HG03108 (cell line): ENCODE data around the gene QRICH1.

ENCODE experiments used
- ATAC-seq: cut with Tn5 transposase; IDR thresholded peaks from one replicate; pipeline ENCODE4 v1.9.1; 2021; ENCODE audit warnings: moderate library complexity; ENCODE audit not compliant: unreplicated experiment

The QRICH1 gene, protein sequence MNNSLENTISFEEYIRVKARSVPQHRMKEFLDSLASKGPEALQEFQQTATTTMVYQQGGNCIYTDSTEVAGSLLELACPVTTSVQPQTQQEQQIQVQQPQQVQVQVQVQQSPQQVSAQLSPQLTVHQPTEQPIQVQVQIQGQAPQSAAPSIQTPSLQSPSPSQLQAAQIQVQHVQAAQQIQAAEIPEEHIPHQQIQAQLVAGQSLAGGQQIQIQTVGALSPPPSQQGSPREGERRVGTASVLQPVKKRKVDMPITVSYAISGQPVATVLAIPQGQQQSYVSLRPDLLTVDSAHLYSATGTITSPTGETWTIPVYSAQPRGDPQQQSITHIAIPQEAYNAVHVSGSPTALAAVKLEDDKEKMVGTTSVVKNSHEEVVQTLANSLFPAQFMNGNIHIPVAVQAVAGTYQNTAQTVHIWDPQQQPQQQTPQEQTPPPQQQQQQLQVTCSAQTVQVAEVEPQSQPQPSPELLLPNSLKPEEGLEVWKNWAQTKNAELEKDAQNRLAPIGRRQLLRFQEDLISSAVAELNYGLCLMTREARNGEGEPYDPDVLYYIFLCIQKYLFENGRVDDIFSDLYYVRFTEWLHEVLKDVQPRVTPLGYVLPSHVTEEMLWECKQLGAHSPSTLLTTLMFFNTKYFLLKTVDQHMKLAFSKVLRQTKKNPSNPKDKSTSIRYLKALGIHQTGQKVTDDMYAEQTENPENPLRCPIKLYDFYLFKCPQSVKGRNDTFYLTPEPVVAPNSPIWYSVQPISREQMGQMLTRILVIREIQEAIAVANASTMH

GRCh38 chr3:49093853-49094767, at the start of gene QRICH1:
Gene QRICH1 (minus strand): TSS chr3:49094071. CDS start chr3:49077017, 17,054 bp downstream.
- ATAC-seq = peak; percentile 73

DNA sequence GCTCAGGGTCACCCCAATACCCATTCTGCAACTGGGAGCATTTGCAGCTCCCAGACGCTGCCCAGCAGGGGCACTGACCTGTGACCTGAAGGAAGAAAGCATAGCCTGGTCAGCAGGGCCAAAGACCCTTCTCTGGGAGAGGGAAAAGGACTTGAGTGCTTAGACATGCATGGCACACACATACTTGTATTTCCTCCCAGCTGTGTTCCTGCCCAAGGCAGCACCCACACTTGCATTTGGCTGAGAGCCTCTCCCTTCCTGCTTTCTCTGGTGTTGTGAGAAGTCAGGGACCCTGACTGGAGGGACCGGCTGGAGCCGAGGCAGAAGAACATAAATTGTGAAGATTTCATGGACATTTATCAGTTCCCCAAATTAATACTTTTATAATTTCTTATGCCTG, 46.2 kb upstream of the QRICH1 start:
- ATAC-seq = no peak

GRCh38 chr3:49135499-49135898, 41.6 kb upstream of the QRICH1 start:
- no peak for ATAC-seq

DNA sequence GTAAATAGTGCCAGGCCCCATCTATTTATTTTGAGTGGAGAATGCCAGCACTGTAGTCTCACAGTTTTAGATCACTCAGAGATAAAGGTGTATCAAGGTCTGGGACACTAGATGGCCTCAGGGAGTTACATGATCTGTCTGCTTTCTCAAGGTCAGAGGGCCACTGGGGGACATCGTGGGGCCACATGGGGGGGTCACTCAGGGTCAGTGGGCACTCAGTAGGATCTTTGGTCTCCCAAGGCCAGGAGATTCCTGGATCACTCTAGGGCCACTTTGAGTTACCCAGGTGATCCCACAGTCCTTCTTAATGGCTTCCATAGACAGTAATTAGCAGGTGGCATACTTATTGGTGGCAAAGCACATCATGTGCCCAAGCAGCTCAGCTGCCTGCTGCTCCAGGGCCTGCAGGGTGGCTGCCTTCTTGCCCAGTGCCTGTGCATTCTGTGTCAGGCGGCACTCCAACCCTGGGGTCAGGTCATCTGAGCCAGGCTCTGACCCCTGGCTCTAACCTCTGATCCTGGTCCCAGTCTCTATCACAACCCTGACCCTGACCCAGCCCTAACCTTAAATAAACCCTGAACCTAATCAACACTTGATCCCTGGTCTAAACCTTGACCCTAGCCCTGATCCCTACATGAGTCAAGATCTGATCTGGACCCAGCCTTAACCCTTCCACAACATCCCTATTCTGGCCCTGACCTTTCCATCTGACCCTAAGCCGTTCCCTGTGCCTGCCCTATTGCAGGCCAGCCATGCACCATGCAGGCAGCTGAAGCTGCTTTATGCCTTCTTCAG, 40.8 kb upstream of the QRICH1 start:
- ATAC-seq = no peak

- ATAC-seq = no peak
Observed at GRCh38 chr3:49133226-49133951, 39.5 kb upstream of the QRICH1 start.

- no peak for ATAC-seq
Observed at GRCh38 chr3:49132437-49133225, 38.8 kb upstream of the QRICH1 start, which contains the start of gene LAMB2. Gene LAMB2 (minus strand): TSS chr3:49133050. CDS start chr3:49132867, 183 bp downstream.

DNA sequence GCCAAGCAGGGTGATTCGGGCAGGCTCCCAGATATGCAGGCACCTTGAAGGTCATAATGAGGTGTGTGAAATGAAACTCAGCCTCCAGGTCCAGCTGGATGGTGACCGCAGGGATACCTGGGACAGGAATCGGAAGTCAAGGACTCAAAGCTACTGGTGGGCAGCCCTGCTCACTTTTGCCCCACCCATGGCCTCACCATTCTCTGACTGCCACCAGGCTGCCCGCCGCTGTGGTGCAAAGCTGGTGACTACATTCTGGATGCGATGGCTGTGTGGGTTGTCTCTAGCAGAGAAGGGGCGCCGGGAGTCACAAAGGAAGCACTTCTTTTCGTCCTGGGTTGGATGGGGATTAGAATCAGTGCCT, 38.2 kb upstream of the QRICH1 start:
- no peak for ATAC-seq

GRCh38 chr3:49131576-49131975, 37.7 kb upstream of the QRICH1 start:
- no peak for ATAC-seq

DNA sequence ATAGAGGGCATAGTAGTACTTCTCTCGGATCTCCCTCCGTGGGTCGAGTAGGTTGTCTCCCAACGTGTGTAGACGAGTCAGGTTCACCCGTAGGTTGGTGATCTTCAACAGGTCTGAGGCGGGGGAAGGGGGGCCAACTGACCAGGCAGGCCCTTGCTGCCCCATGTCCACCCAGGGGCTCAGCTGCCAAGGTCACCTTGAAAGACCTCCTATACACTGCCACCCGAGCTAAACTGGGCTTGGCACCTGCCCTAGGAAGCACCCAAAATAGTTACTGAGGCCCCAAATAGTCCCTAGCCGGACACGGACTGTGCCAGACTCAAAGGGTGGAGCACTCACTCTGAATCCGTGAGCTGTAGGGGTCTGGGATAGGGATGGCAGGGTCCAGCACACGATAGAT, 37.2 kb upstream of the QRICH1 start:
- ATAC-seq = no peak

DNA sequence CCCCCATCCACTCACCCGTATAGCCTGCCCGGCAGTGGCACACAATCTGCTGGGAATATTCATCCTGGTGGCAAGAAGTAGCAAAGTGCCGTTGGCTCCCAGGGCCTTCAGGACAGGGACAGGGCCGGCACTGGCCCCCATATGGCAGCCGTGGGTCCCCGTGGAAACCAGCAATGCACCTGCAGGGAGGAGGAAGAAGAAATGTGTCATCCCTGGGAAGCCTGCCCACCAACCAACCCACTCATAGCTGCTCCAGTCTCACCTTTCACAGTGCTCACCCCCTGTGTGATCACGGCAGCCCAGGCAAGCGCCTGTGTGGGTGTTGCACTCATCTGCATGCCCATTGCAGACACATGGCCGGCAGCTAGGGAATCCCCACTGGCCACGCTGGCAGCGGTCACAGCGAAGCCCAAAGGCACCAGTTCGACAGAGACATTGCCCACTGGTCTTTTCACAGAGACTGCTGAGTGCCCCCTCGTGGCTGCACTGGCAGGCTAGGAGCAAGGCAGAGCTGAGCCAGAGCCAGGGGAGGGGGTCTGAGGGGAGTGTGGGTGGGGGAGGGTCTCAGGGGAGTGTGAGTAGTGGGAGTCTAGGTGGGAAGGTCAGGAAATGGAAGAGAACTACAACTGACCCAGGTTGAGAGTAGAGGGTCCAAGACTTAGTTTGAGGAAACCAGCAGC, 31.3 kb upstream of the QRICH1 start:
- no peak for ATAC-seq

- no peak for ATAC-seq
Observed at GRCh38 chr3:49124203-49124602, 30.3 kb upstream of the QRICH1 start.

GRCh38 chr3:49123687-49124086, 29.8 kb upstream of the QRICH1 start:
- ATAC-seq = no peak

GRCh38 chr3:49122886-49123545, 29.1 kb upstream of the QRICH1 start:
- ATAC-seq = no peak

DNA sequence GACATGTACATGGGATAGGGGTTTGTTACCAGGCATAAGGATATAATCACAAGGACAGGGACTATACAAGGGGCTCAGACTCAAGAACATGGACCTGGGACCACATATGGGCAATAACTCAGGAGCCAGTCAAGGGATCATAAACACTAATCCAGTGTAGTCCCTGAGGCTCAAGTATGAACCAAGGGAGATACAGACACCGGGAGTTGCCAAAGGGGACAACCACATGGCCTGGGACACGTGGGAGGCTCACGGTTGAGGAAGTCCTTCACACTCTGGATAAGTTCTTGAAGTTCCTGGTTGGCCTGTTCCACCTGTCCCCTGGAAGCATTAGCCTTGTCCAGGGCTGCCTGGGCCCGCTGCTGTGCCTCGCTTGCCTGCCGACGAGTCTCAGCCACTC, 28.6 kb upstream of the QRICH1 start:
- ATAC-seq = no peak

- ATAC-seq = no peak
Observed at GRCh38 chr3:49122022-49122421, 28.2 kb upstream of the QRICH1 start.

DNA sequence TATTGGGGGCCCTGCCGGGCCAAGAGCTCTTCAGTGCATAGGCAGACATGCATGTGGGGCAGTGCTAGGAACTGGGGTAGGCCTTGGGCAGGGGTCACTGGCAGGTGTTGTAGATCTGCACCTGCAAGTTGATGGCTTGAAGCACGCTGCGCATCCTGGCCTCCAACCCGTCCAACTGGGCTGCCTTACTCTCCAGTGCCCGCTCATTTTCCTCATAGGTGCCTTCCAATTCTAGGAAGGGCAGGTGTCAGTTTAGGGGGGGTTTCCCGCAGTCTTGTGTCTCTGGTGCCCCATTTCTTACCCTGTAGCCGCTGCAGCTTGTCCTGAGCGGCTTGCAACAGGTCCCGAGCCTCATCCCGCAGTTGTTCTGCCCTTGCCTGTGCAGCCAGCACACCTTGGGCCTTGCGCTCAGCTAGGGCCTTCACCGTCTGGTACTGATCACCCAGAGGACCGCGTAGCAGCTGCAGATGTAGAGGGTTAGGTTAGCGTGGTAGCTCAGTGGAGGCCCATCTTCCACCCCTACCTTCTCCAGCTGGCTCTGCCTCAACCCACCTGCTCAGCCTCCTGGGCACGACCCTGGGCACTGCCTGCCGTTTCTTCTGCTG, 27.4 kb upstream of the QRICH1 start:
- no peak for ATAC-seq

- peak; percentile 87 for ATAC-seq
Observed at GRCh38 chr3:49120438-49121131, 26.7 kb upstream of the QRICH1 start, which contains the start of gene USP19. Gene USP19 (minus strand): TSS chr3:49120823. CDS start chr3:49119145, 1,678 bp downstream.
